ENCODE measurements around the gene ARTN.

The ARTN gene

DNA sequence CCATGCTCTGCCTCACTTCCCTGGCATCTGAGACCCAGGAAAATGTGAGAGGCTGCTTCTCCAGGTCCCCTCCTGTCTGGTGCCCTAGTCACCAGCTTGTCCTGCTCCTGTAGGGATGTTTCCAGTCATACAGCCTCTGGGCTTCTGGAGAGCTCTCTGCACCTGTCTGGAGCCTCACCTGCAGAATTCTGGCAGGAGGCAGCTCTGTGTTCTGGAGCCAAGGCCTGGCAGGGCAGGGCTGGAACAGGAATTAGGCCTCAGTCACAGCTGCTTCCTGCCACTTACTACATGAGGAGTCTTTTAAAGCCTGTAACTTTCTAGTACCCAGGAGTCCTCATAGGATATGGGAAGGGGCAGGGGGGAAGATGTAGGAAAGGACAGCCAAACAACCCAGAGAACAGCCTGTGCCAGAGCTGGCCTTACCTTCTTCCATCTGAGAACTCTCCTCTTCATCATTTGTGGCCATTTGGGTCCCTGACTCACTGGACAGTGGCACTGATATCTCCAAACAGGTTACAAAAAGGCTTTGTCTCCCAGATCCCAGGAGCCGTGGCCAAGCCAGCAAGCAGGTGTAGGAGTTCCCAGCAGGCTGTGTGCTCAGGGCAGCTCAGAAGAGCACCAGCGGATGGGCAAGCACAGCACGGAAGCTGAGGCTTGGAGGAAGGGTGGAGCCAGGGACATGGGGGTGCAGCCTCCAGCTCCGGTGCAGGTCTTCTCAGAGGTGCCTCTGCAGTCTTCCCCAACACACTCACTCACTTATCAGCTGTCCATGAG lies 31.4 kb upstream of the ARTN start:
- Histone ChIP-seq H3K27ac (no peak overlapping the region), H3K4me3 (IDR thresholded peaks at IDR 0.05; ENCODE audit: insufficient read depth, low read depth, low read length) (no peak overlapping the region)

DNA sequence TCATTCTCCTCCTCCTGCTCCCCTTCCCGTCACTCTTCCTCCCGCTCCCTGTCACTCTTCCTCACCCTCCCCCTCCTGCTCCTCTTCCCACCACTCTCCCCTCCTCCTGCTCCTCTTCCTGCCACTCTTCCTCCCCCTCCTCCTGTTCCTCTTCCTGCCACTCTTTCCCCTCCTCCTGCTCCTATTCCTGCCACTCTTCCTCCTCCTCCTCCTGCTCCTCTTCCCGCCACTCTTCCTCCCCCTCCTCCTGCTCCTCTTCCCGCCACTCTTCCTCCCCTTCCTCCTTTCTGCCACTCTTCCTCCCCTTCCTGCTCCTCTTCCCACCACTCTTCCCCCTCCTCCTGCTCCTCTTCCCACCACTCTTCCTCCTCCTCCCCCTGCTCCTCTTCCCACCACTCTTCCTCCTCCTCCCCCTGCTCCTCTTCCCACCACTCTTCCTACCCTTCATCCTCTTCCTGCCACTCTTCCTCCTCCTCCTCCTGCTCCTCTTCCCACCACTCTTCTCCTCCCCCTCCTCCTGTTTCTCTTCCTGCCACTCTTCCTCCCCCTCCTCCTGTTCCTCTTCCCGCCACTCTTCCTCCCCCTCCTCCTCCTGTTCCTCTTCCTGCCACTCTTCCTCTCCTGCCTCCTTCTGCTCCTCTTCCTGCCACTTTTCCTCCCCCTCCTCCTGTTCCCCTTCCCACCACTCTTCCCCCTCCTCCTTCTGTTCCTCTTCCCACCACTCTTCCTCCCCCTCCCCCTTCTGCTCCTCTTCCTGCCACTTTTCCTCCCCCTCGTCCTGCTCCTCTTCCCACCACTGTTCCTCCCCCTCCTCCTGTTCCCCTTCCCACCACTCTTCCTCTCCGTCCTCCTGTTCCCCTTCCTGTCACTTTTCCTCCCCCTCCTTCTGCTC lies 28.7 kb upstream of the ARTN start:
- no peak overlapping the region for H3K4me2 ChIP-seq

More for the DNA sequence above, 31.4 kb upstream of the ARTN start:
- no peaks in the 10 kb centered on the region for H3K36me3 ChIP-seq (ENCODE audit: insufficient read depth)
- no peak overlapping the region for H3K9ac ChIP-seq
- no peaks in the 10 kb centered on the region for H3K27me3 ChIP-seq (ENCODE audit: insufficient read depth, low read depth)
- H3K4me2 ChIP-seq: no peak overlapping the region
- no peaks in the 10 kb centered on the region for H3K79me2 ChIP-seq (ENCODE audit: insufficient read depth, low read depth)
- no peaks in the 10 kb centered on the region for H3K4me1 ChIP-seq (ENCODE audit: low read depth, poor library complexity, severe bottlenecking)
- no peak overlapping the region for H2AFZ ChIP-seq (ENCODE audit: low read depth)
- no peaks in the 10 kb centered on the region for H4K20me1 ChIP-seq (ENCODE audit: insufficient read depth)
- TF ChIP-seq, protein P1, sequence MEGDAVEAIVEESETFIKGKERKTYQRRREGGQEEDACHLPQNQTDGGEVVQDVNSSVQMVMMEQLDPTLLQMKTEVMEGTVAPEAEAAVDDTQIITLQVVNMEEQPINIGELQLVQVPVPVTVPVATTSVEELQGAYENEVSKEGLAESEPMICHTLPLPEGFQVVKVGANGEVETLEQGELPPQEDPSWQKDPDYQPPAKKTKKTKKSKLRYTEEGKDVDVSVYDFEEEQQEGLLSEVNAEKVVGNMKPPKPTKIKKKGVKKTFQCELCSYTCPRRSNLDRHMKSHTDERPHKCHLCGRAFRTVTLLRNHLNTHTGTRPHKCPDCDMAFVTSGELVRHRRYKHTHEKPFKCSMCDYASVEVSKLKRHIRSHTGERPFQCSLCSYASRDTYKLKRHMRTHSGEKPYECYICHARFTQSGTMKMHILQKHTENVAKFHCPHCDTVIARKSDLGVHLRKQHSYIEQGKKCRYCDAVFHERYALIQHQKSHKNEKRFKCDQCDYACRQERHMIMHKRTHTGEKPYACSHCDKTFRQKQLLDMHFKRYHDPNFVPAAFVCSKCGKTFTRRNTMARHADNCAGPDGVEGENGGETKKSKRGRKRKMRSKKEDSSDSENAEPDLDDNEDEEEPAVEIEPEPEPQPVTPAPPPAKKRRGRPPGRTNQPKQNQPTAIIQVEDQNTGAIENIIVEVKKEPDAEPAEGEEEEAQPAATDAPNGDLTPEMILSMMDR (conservative IDR thresholded peaks at IDR 0.05; ENCODE audit: low read depth, low read length): no peak

DNA sequence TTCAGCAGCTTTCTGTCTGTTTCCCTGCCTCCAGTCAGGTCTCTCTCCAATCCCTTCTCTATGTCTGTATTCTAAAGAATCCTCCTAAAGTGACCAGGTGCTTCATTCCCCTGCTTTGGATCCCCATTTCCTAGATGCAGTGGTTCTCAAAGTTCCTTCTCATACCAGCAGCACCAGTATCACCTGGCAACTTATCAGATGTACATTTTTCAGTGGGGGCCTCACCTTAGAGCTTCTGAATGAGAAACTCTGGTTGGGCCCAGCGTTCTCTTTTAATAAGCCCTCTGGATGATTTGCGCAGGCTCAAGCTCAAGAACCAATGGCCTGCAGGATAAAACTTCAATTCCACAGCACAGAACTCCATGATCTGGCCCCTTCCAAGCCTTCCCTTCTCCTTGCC lies 25.4 kb upstream of the ARTN start:
- Histone ChIP-seq H4K20me1 (ENCODE audit: insufficient read depth) (no peaks in the 10 kb centered on the region), H3K27me3 (ENCODE audit: insufficient read depth, low read depth) (no peaks in the 10 kb centered on the region), H3K4me2 (no peak overlapping the region), H3K9ac (no peak overlapping the region), H3K79me2 (ENCODE audit: insufficient read depth, low read depth) (no peaks in the 10 kb centered on the region), H2AFZ (ENCODE audit: low read depth) (no peak overlapping the region), H3K27ac (no peak overlapping the region), H3K4me1 (ENCODE audit: low read depth, poor library complexity, severe bottlenecking) (peaks cover 8% of the 10 kb centered on the region), H3K4me3 (IDR thresholded peaks at IDR 0.05; ENCODE audit: insufficient read depth, low read depth, low read length) (no peak overlapping the region), H3K36me3 (ENCODE audit: insufficient read depth) (no peaks in the 10 kb centered on the region)
- TF ChIP-seq, protein P1 (conservative IDR thresholded peaks at IDR 0.05; ENCODE audit: low read depth, low read length): no peak

More for the DNA sequence above, 28.7 kb upstream of the ARTN start:
- TF ChIP-seq, protein P1 (conservative IDR thresholded peaks at IDR 0.05; ENCODE audit: low read depth, low read length): no peak
- Histone ChIP-seq H3K27me3 (ENCODE audit: insufficient read depth, low read depth) (no peaks in the 10 kb centered on the region), H3K4me1 (ENCODE audit: low read depth, poor library complexity, severe bottlenecking) (peaks cover 3% of the 10 kb centered on the region), H3K9ac (no peak overlapping the region), H3K36me3 (ENCODE audit: insufficient read depth) (no peaks in the 10 kb centered on the region), H3K79me2 (ENCODE audit: insufficient read depth, low read depth) (no peaks in the 10 kb centered on the region), H3K4me3 (IDR thresholded peaks at IDR 0.05; ENCODE audit: insufficient read depth, low read depth, low read length) (no peak overlapping the region), H4K20me1 (ENCODE audit: insufficient read depth) (no peaks in the 10 kb centered on the region), H2AFZ (ENCODE audit: low read depth) (no peak overlapping the region), H3K27ac (no peak overlapping the region)

DNA sequence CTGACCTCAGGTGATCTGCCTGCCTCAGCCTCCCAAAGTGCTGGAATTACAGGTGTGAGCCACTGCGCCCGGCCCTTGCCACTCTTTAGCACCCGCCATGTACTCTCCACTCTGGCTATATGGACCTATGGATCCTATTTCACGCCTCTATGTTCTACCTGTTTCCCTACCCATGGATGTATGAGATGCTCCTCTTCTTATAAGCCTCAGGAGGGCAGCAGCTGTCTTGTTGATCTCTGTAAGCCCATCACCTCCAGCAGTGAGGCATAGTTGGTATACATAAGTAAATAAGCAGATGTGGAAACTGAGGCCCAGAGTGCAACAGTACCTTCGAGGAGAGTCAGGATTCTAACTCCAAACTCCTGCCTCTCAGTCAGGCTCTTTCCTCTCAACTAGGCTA lies 24.7 kb upstream of the ARTN start:
- Histone ChIP-seq H3K4me2 (no peak overlapping the region), H3K4me3 (IDR thresholded peaks at IDR 0.05; ENCODE audit: insufficient read depth, low read depth, low read length) (no peak overlapping the region), H2AFZ (ENCODE audit: low read depth) (no peak overlapping the region), H3K36me3 (ENCODE audit: insufficient read depth) (no peaks in the 10 kb centered on the region), H3K79me2 (ENCODE audit: insufficient read depth, low read depth) (no peaks in the 10 kb centered on the region), H3K9ac (no peak overlapping the region), H4K20me1 (ENCODE audit: insufficient read depth) (no peaks in the 10 kb centered on the region), H3K4me1 (ENCODE audit: low read depth, poor library complexity, severe bottlenecking) (peaks cover 8% of the 10 kb centered on the region), H3K27me3 (ENCODE audit: insufficient read depth, low read depth) (no peaks in the 10 kb centered on the region), H3K27ac (no peak overlapping the region)
- TF ChIP-seq, protein P1 (conservative IDR thresholded peaks at IDR 0.05; ENCODE audit: low read depth, low read length): no peak
